ENCODE data around the gene MAPK1. TPM values are rescaled to one million over a fixed set of nuclear protein-coding genes. Genes with fewer than 3 reads are reported as not detected.

The MAPK1 gene
- total and polyA plus RNA-seq, 9 of the 15 experiments (the other 6 are each of a cell fraction or from before 2014, with no cell fraction given) = 46.3 to 575 (median 283) TPM

- no peak for TF ChIP-seq ZBTB33 (CRISPR knock-in tag; IDR thresholded peaks at IDR 0.05)
- TF ChIP-seq ATF1 (CRISPR knock-in tag; IDR thresholded peaks at IDR 0.05) = no peak
- TF ChIP-seq ATF1 (tag; IDR thresholded peaks at IDR 0.05) = no peak
- TF ChIP-seq USF1 (CRISPR knock-in tag; IDR thresholded peaks at IDR 0.05) = peak; percentile 81
- no peak for TF ChIP-seq ARID1B (IDR thresholded peaks at IDR 0.05)
Observed at GRCh38 chr22:21719024-21719423, 148.4 kb downstream of the MAPK1 start (continued).

GRCh38 chr22:21718499-21718898 is 148.9 kb downstream of the MAPK1 start:
- no peaks in the 10 kb centered on the region for H3K36me3 ChIP-seq (ENCODE audit: control insufficient read depth, insufficient read depth, low read length)
- intact Hi-C loops (cut with micrococcal nuclease) = no loop called here
- no peak overlapping the region for H3K9ac ChIP-seq (ENCODE audit: insufficient read depth in 1 of 2, low read depth in 2 of 2, low read length in 2 of 2)
- ATAC-seq (no peak), FAIRE-seq (no peak), DNase-seq (ENCODE audit: extremely low read depth in 1 of 4, low spot score in 3 of 4) (peak in 1 of 4 experiments; percentile 42)
- H3K79me2 ChIP-seq (ENCODE audit: control insufficient read depth, insufficient read depth, low read length) = no peaks in the 10 kb centered on the region
- H3K27me3 ChIP-seq (ENCODE audit: control insufficient read depth in 2 of 2, insufficient read depth in 2 of 2, low read length in 2 of 2) = peaks cover 36 to 56% of the 10 kb centered on the region in 2 experiments
- H3K9me1 ChIP-seq (ENCODE audit: control insufficient read depth, insufficient read depth, low read length) = no peaks in the 10 kb centered on the region
- H4K20me1 ChIP-seq (replicated peaks; ENCODE audit: control insufficient read depth, insufficient read depth, low read length) = peaks cover 24% of the 10 kb centered on the region
- CTCF ChIA-PET (ENCODE audit: low intra/inter-chr PET ratio) = interaction anchor here (0.9 to 12.1 kb wide), 2 partner anchors 29 to 220 kb away, joined by 4 to 609 read pairs; no protein-coding TSS in a partner anchor
- BruUV-seq (replicated peaks) = no TSS peak
- in situ Hi-C loops (cut with MboI) = loop anchor here (5.0 kb wide), 1 partner anchor 1021 kb away; no protein-coding TSS in a partner anchor
- no peak overlapping the region for H3K4me2 ChIP-seq (ENCODE audit: insufficient read depth, low read length)
- peaks cover under 1 to 10% of the 10 kb centered on the region in 2 experiments; a peak in 4 of 5 replicates for H3K4me1 ChIP-seq (replicated peaks in 1 of 2; ENCODE audit: control insufficient read depth in 2 of 2, insufficient read depth in 2 of 2, low read length in 2 of 2)
- TF ChIP-seq JUND (IDR thresholded peaks at IDR 0.05; ENCODE audit: borderline replicate concordance, low read depth, low read length) (0 out of 2 replicates have a peak, but pooled peaks have one; percentile 22), JUND (tag; IDR thresholded peaks at IDR 0.05; ENCODE audit: borderline replicate concordance, low read depth, low read length) (no peak), PCBP1 (IDR thresholded peaks at IDR 0.05; ENCODE audit: low read depth, low read length, poor library complexity, severe bottlenecking) (no peak), RFX5 (IDR thresholded peaks at IDR 0.05; ENCODE audit: low read depth, low read length) (0 out of 2 replicates have a peak, but pooled peaks have one; percentile 11), STAG1 (CRISPR knock-in tag; IDR thresholded peaks at IDR 0.05; ENCODE audit: borderline replicate concordance) (no peak), HMGXB4 (CRISPR knock-in tag; IDR thresholded peaks at IDR 0.05) (0 out of 2 replicates have a peak, but pooled peaks have one; percentile 17), NFE2 (IDR thresholded peaks at IDR 0.05; ENCODE audit: low read depth) (no peak), THAP7 (CRISPR knock-in tag; IDR thresholded peaks at IDR 0.05) (no peak), ZNF239 (CRISPR knock-in tag; IDR thresholded peaks at IDR 0.05) (no peak)
- H2AFZ ChIP-seq (ENCODE audit: low read depth, low read length) = no peak overlapping the region
- no peak overlapping the region for H3K4me3 ChIP-seq
- POLR2A ChIA-PET = interaction anchor here (0.6 to 5.0 kb wide), 24 partner anchors 9 to 802 kb away, joined by 3 to 53 read pairs (median 4); partner anchors contain the start of genes YPEL1 and ZNF280A
- WGBS (ENCODE audit: insufficient coverage, low coverage, missing lambda C conversion rate) = 3% methylated on average over 4 of the region's 4 CpGs
- no peaks in the 10 kb centered on the region for H3K9me3 ChIP-seq (replicated peaks; ENCODE audit: control insufficient read depth, insufficient read depth, low read depth, low read length)
- H3K27ac ChIP-seq (ENCODE audit: extremely low read depth, low read depth, low read length) = no peak overlapping the region
